SK-N-SH treated with all-trans-retinoic acid at 6 μM for 48 hours (cell line): ENCODE results near the gene KLHL33.

ENCODE experiments used
- OSR1 ChIP-seq: fragments of 250-450 bp; sonication (Bioruptor Pico); IDR thresholded peaks from 2 replicates; pipeline ENCODE4 v1.8.0; 2022; ENCODE audit warnings: moderate library complexity, mild to moderate bottlenecking, inconsistent platforms
- ZNF565 ChIP-seq: fragments of 450-650 bp; formaldehyde crosslinking; conservative IDR thresholded peaks from 2 replicates; pipeline ENCODE4 v1.5.0; 2020; ENCODE audit warnings: low read depth, mild to moderate bottlenecking, moderate library complexity
- ZNF70 ChIP-seq: fragments of 450-650 bp; formaldehyde crosslinking; IDR thresholded peaks from 2 replicates; pipeline ENCODE4 v1.5.0; 2020; ENCODE audit warnings: mild to moderate bottlenecking, moderate library complexity
- TF ChIP-seq, protein P1 (sequence below): fragments of 250-450 bp; sonication (Bioruptor Pico); IDR thresholded peaks from 2 replicates; pipeline ENCODE4 v1.5.0; 2020; ENCODE audit warnings: mild to moderate bottlenecking, moderate library complexity
- TF ChIP-seq, protein P2 (sequence below): fragments of 250-450 bp; sonication (Bioruptor Pico); IDR thresholded peaks from 2 replicates; pipeline ENCODE4 v1.8.0; 2020; ENCODE audit warnings: mild to moderate bottlenecking, moderate library complexity, borderline replicate concordance

DNA sequence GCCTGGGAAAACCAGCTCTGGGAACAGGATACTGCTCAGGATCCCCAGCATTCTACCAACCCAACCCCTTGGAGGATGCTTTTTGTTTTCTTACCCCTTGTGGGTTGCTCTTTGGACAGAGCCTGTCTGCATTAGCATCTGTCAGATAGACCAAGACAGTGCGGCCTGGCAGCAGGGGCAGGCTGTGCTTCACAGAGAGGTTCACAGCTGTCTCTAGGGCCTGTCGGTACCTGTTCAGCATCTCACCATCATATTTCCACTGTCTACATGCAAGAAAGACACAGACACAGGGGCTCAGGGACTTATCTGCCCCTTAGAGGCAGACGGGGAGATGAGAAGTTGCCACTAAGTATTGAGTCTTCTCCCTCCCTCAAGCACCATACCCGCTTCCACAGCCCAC, 44.5 kb downstream of the KLHL33 start:
- TF ChIP-seq, protein P1, sequence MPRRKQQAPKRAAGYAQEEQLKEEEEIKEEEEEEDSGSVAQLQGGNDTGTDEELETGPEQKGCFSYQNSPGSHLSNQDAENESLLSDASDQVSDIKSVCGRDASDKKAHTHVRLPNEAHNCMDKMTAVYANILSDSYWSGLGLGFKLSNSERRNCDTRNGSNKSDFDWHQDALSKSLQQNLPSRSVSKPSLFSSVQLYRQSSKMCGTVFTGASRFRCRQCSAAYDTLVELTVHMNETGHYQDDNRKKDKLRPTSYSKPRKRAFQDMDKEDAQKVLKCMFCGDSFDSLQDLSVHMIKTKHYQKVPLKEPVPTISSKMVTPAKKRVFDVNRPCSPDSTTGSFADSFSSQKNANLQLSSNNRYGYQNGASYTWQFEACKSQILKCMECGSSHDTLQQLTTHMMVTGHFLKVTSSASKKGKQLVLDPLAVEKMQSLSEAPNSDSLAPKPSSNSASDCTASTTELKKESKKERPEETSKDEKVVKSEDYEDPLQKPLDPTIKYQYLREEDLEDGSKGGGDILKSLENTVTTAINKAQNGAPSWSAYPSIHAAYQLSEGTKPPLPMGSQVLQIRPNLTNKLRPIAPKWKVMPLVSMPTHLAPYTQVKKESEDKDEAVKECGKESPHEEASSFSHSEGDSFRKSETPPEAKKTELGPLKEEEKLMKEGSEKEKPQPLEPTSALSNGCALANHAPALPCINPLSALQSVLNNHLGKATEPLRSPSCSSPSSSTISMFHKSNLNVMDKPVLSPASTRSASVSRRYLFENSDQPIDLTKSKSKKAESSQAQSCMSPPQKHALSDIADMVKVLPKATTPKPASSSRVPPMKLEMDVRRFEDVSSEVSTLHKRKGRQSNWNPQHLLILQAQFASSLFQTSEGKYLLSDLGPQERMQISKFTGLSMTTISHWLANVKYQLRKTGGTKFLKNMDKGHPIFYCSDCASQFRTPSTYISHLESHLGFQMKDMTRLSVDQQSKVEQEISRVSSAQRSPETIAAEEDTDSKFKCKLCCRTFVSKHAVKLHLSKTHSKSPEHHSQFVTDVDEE (CRISPR knock-in tag): no peak
- TF ChIP-seq, protein P2, sequence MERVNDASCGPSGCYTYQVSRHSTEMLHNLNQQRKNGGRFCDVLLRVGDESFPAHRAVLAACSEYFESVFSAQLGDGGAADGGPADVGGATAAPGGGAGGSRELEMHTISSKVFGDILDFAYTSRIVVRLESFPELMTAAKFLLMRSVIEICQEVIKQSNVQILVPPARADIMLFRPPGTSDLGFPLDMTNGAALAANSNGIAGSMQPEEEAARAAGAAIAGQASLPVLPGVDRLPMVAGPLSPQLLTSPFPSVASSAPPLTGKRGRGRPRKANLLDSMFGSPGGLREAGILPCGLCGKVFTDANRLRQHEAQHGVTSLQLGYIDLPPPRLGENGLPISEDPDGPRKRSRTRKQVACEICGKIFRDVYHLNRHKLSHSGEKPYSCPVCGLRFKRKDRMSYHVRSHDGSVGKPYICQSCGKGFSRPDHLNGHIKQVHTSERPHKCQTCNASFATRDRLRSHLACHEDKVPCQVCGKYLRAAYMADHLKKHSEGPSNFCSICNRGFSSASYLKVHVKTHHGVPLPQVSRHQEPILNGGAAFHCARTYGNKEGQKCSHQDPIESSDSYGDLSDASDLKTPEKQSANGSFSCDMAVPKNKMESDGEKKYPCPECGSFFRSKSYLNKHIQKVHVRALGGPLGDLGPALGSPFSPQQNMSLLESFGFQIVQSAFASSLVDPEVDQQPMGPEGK: no peak
- no peak for TF ChIP-seq OSR1 (CRISPR knock-in tag)
- TF ChIP-seq ZNF70 (CRISPR knock-in tag): no peak
- no peak for TF ChIP-seq ZNF565 (CRISPR knock-in tag)
